HL-60 (cell line): ENCODE measurements around the gene ADGRL3.

Experiments used
- CTCF ChIP-seq: IDR thresholded peaks from one replicate; pipeline ENCODE4 v1.5.1; 2011; ENCODE audit warnings: low read length, control low read depth, inconsistent platforms; ENCODE audit not compliant: insufficient read depth
- GABPA ChIP-seq: IDR thresholded peaks from 2 replicates; pipeline ENCODE4 v1.6.1; 2012; ENCODE audit warnings: low read depth
- POLR2AphosphoS5 ChIP-seq: IDR thresholded peaks from 2 replicates; pipeline ENCODE4 v1.6.1; 2012; ENCODE audit warnings: low read depth
- REST ChIP-seq: IDR thresholded peaks from 2 replicates; pipeline ENCODE4 v1.6.1; 2012; ENCODE audit warnings: low read depth; ENCODE audit not compliant: insufficient replicate concordance
- SPI1 ChIP-seq: IDR thresholded peaks from 2 replicates; pipeline ENCODE4 v1.6.1; 2012; ENCODE audit warnings: low read depth, mild to moderate bottlenecking, borderline replicate concordance

GRCh38 chr4:61872983-61873382, 672.9 kb downstream of the ADGRL3 start:
- TF ChIP-seq CTCF = no peak
- TF ChIP-seq SPI1 = no peak
- TF ChIP-seq REST = no peak
- no peak for TF ChIP-seq GABPA
- no peak for TF ChIP-seq POLR2AphosphoS5
